Activated T-cell treated with anti-CD3 and anti-CD28 coated beads for 4 hours (primary cell): ENCODE results near the gene GALNTL6.

ENCODE experiments used
- DNase-seq: peaks from one replicate; pipeline ENCODE4 v3.0.0-alpha.2; 2020

The GALNTL6 gene

GRCh38 chr4:172009446-172010230 lies 196.4 kb downstream of the GALNTL6 start:
- DNase-seq, result no peak

DNA sequence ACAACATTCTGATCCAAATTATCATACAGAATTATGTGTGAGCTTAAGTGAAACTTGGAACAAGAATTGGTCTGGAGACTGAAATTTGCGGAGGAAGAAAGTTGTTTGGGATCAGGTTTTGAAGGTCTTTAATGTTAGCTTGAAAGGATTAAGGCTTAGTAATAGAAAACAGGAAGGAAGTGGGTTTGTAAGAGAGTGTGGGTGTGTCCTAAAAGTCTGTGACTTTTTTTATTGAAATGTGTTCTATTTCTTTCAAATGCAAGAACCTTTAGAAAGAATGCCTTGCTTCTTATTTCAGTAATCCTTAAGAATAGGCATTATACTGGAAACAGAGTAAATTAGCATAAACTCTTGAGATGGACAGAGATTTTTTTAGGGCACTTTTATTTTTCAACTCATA lies 198.0 kb downstream of the GALNTL6 start:
- DNase-seq, result no peak

GRCh38 chr4:172018358-172018757 lies 205.2 kb downstream of the GALNTL6 start:
- DNase-seq, result no peak

DNA sequence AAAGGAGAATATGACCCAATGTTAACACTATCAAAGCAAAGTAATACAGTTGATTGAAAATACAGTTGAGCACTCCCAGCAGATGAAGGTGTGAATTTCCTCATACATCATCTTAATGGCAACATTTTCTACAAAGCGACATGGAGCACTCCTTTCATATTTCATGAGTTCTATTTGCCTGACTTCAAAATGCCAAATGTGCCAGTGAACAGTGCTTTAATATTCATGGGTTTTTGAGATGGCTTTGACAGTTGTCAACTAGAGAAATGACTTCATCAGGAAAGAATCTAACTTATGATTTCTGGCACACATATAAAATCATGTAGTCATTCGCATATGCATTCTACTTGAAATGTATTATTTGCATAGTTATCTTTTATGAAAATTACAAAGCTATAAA lies 222.4 kb downstream of the GALNTL6 start:
- DNase-seq, result no peak

GRCh38 chr4:172040766-172041165 lies 227.6 kb downstream of the GALNTL6 start:
- no peak for DNase-seq

DNA sequence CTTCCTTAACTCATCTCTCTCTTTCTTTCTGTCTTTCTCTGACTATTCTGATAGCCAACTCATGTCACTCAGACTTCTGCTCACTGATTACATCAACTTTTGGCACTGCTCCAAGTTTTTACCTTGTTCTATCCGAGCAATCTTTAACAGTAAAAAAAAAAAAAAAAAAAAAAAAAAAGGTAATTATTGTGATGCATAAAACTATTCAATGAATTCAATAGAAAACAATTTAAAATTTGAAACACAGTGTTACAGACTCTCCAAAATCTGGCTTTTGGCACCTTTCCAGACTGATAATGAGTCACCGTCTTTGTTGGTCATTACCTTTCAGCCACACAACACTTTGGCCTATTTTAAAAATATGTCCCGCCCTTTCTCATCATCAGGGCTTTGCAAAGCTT lies 229.5 kb downstream of the GALNTL6 start:
- DNase-seq, result no peak

DNA sequence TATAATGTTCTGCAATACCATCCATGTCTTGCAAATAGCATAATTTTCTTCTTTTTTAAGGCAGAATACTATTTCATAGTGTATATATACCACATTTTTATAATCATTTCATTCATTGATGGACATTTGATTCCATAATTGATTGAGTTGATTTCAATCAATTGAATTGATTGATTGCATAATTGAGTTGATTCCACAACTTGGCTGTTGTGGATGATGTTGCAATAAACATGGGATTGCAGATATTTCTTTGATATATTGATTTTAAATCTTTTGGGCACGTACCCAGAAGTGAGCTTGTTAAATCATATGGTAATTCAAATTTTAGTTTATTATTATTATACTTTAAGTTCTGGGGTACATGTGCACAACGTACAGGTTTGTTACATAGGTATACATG lies 232.8 kb downstream of the GALNTL6 start:
- no peak for DNase-seq

- DNase-seq, result no peak
Measured at GRCh38 chr4:172048666-172049065, 235.5 kb downstream of the GALNTL6 start.

DNA sequence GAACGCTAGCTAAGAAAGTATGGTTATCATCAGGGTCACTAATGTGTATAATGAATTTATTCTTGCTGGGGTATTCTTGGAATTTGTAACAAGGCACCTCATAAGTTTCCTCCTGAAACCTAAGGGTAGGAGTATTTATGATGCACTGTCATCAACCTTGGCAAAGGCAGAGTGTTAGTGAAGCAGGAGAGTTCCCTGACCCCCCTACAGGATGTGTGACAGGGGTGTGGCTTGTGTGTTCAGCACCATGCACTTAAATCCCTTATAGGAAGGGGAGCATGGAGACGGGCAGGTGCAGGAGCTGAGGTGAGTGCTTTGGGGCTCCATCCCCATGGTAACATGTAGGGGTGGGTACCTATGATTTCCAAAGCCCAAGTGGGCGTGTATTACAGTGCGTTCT lies 237.7 kb downstream of the GALNTL6 start:
- no peak for DNase-seq

DNA sequence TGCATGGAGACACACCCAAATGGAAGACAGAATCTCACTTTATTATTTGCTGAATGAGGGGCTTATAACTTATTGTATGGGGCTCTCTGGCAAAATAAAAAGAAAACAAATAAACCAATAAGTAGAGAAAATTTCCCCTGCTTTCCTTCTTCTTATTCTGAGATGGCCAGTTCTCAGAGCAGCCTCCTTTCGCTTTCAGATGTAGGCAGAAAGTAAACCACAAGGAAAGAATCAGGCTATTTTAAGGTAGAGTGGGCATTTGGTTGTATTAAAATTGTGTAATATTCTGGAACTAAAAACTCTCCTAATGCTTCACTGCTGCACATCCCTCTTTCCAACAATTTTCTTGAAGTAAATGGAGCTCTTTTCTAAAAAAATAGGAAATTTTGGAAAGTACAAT lies 241.8 kb downstream of the GALNTL6 start:
- DNase-seq, result no peak

GRCh38 chr4:172055498-172055897 lies 242.3 kb downstream of the GALNTL6 start:
- DNase-seq, result no peak

DNA sequence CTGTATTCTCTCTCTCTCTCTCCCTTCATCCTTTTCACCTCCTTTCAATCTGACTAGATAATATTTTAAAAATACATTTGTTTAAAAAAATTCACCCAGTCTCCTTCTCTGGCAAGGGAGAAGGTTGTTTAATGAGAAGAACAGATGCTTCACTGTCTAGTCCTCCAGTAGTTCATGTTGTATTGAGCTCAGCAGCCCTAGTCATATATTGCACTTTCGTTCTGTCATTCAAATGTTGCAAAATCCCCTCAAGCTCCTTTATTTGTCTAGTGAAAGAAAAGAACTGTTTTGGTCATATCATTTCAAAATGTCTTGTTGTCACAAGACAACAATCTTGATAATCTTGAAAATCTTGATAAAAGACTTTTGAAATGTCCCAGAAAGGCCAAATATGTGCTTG lies 248.0 kb downstream of the GALNTL6 start:
- DNase-seq, result no peak

- no peak for DNase-seq
Measured at GRCh38 chr4:172068506-172068905, 255.3 kb downstream of the GALNTL6 start.

- DNase-seq, result no peak
Measured at GRCh38 chr4:172073590-172073989, 260.4 kb downstream of the GALNTL6 start.

DNA sequence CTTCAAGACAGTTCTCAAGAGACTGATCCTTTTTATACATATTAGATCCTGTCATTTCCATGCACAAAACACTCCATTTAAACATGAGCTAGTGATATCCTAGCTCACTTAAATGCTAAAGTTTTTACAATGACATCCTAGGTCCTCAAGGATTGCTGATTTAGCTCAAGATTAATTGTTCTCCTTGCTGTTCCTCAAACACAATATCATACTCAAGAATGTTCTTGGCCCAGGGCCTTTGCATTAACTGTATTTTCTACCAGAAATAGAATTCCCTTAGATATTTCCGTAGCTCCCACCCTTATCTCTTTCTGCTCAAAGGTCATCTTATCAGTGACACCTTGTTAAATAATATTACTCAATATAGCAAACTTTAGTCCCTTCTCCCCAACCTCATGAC lies 270.1 kb downstream of the GALNTL6 start:
- DNase-seq, result no peak

DNA sequence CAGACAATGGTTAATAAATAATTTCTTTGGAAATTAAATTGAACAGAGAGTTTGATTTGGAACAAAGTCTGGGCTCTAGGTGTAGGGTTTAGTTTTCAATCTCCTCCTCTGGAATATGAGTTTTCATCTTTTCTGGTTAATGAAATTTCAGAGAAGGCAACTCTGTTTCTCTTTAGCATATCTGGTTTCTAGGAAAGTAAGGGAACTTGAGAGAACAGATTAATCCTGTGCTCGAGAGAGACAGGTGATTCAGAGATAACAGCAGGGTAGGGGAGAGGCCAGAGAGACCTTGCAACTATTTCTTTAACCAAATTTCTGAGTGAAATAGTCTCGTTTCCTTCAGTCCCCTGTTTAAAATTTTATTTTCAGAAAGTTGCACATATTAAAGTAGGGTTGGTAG lies 275.4 kb downstream of the GALNTL6 start:
- DNase-seq, result no peak

GRCh38 chr4:172095161-172095560 lies 282.0 kb downstream of the GALNTL6 start:
- no peak for DNase-seq

DNA sequence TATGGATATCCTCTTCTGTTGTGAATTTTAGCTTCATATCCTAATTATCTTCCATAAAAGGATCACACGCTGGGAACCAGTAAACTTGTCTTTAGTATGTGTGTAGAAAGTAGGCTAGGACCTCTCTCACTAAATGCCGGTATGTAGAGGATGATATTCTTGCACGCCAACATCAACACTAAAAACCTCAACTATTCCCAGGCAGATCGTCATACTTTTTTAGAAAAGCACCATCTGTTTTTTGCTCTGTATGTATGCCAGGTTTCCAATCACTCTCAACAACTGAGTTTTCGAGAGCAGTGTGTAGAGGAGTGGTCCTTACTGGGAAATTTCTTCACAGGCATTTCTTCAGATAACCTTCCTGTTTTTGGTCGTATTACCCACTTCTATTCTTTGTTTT lies 283.6 kb downstream of the GALNTL6 start:
- DNase-seq, result no peak

- no peak for DNase-seq
Measured at GRCh38 chr4:172099376-172099775, 286.2 kb downstream of the GALNTL6 start.

DNA sequence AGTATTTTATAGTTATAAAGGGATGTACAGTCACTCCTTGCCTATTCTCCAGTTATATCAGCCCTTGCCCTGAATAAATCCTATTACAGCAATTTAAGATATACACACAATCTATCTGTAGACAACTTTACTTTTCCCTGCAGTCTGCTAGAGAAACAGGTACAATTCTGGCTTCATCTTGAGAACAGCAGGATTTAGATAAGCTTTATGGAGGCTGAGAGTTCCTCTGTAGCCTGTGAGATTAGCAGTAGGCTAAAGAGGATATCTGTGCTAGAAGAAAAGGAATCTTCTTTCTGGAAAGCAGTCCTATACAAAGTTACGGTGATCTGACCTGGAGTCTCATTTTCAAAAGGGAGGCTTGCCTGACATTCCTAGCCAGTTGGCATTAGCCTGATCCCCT lies 290.3 kb downstream of the GALNTL6 start:
- no peak for DNase-seq

- DNase-seq, result no peak
Measured at GRCh38 chr4:172104539-172104938, 291.3 kb downstream of the GALNTL6 start.

GRCh38 chr4:172105918-172106317 lies 292.7 kb downstream of the GALNTL6 start:
- DNase-seq, result no peak

- no peak for DNase-seq
Measured at GRCh38 chr4:172109466-172109865, 296.3 kb downstream of the GALNTL6 start.

DNA sequence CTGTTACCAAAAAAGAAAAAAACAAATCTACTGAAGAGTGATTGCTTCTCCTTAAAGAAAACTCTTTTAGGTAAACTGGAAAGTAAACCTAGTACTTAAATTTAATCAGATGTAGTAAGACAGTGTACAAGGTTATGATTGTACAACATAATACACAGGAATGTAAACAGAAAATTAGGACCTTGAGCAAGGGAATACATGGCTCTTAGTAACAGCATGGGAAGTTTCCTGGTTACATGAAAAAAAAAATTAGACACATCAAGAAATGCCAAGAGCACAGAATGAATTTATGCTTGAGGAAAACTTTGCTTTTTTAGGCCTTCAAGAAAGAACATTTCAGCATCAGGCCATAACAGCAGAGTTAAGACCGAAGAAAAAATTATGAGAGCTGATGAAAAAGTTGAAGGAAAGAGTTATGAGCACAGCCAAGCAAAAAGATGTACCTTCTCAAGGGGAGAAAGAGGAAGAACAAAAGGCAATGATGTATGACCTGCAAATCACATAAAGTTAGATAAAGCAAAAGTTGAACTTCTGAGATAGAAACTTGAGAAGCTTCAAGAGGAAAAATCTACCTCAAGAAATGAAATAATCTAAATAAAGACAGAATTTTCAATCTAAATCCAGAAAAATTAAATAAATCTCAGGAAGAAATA lies 311.6 kb downstream of the GALNTL6 start:
- DNase-seq, result no peak

DNA sequence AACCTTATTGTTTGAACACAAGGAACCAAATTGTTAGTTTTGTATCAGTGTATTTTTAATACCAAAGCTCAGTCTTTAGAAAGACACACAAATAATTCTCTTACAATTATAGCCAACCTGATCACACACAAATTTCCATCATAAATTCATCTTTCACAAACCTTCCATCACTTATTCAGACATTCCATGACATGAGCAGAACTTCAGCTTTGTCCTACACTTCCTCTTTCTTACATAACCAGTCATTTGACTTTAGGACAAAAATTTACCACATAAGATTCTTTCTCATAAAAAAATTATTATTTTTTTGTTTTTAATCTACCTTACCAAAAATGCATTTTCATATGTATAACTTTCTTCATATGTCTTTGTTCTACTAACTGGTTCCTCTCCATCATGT lies 312.2 kb downstream of the GALNTL6 start:
- DNase-seq, result no peak
